Epithelial cell of proximal tubule (primary cell): ENCODE data around the gene RTP5. TPM values are rescaled to one million over a fixed set of nuclear protein-coding genes. Genes with fewer than 3 reads are reported as not detected.
"Not testable (repeated sequence)": the region's sequence is repeated elsewhere in the genome, so short reads cannot be mapped to it uniquely, and the experiment has no call there.

Experiments used
- DNase-seq: peaks from one replicate; pipeline ENCODE4 v3.0.0-alpha.2; 2011; ENCODE audit warnings: low read depth
- H3K4me3 ChIP-seq: 2 replicates; pipeline ENCODE4 v1.5.1; 2011; ENCODE audit warnings: low read depth, mild to moderate bottlenecking, low read length
- CTCF ChIP-seq: conservative IDR thresholded peaks from 2 replicates; pipeline ENCODE4 v1.5.1; 2012; ENCODE audit warnings: low read depth, mild to moderate bottlenecking, low read length
- total RNA-seq: library from RNA; depleted of rRNA; stranded (reverse); fragments of >200 nt; gene quantifications from 2 replicates; pipeline ENCODE4 v1.2.3, GENCODE V29; 2015

The RTP5 gene
- total RNA-seq = not detected in 2 replicates

- H3K4me3 ChIP-seq = no peak within 1 kb of the TSS
- no peak for TF ChIP-seq CTCF
- no peak for DNase-seq
These were observed at the start of gene RTP5 for GRCh38 chr2:241869087-241869961. Gene RTP5 (plus strand): TSS chr2:241869729. CDS start chr2:241869757, 28 bp downstream.

GRCh38 chr2:241819947-241820624 lies 49.4 kb upstream of the RTP5 start:
- not testable (repeated sequence) for H3K4me3 ChIP-seq, DNase-seq

GRCh38 chr2:241820625-241821384 lies 48.7 kb upstream of the RTP5 start:
- no peak for DNase-seq
- no peak for TF ChIP-seq CTCF
- no peak overlapping the region for H3K4me3 ChIP-seq

GRCh38 chr2:241821460-241822263 lies 47.9 kb upstream of the RTP5 start:
- DNase-seq = no peak
- no peak for TF ChIP-seq CTCF
- H3K4me3 ChIP-seq = no peak overlapping the region

GRCh38 chr2:241822264-241822623 lies 47.3 kb upstream of the RTP5 start:
- TF ChIP-seq CTCF = no peak
- DNase-seq = no peak
- H3K4me3 ChIP-seq = no peak overlapping the region

GRCh38 chr2:241823531-241824437 lies 45.7 kb upstream of the RTP5 start:
- DNase-seq = not testable (repeated sequence)

GRCh38 chr2:241827394-241827793 lies 42.1 kb upstream of the RTP5 start:
- TF ChIP-seq CTCF = no peak
- no peak for DNase-seq
- H3K4me3 ChIP-seq = no peak overlapping the region

More at GRCh38 chr2:241823531-241824437, 45.7 kb upstream of the RTP5 start:
- H3K4me3 ChIP-seq = not testable (repeated sequence)
